HCT116 (cell line): ENCODE data around the gene TNKS1BP1. TPM values are rescaled to one million over a fixed set of nuclear protein-coding genes. Genes with fewer than 3 reads are reported as not detected.
A peak's percentile ranks its signal among the peaks of the same experiment; 100 is the strongest.

Experiments used
- ATAC-seq: fragments of 200-7000 bp; cut with Tn5 transposase; 2 replicates; pipeline ENCODE4 v1.9.1; 2020; ENCODE audit warnings: mild to moderate bottlenecking, moderate library complexity
- BruUV-seq: library from RNA; stranded (reverse); fragments of 400-500 nt; replicated peaks from 2 replicates; lab custom pipeline; 2021; lab: Mats Ljungman, UMichigan
- CTCF ChIA-PET: fragments of 300-600 bp; sonication (Branson Sonifier 250); formaldehyde crosslinking; loops from one replicate; lab custom pipeline; 2021; ENCODE audit warnings: antibody characterized with exemption; lab: Charles Lee
- POLR2A ChIA-PET: fragments of 300-600, 350-600 bp; sonication (Branson Sonifier 250); formaldehyde crosslinking; loops from one replicate; lab custom pipeline; 2021; ENCODE audit warnings: antibody characterized with exemption; lab: Charles Lee
- RAD21 ChIA-PET, 2 experiments: fragments of 300-600 bp; sonication (Branson Sonifier 250); formaldehyde crosslinking; loops; one replicate each; lab custom pipeline; 2023; ENCODE audit warnings: low total read pairs in 2 of 2; ENCODE audit not compliant: uncharacterized antibody in 2 of 2, unreplicated experiment in 2 of 2, low non-redundant PET in 1 of 2; lab: Charles Lee
- DNase-seq: peaks from one replicate; pipeline ENCODE4 v3.0.0-alpha.2; 2010; ENCODE audit warnings: low read depth, low spot score
- H2AFZ ChIP-seq: fragments of 200-600 bp; shearing (Covaris generic), sonication (generic); 2 replicates; pipeline ENCODE4 v1.6.1; 2017; ENCODE audit warnings: low read depth, mixed run types, mixed read lengths, antibody characterized with exemption, low read length; ENCODE audit not compliant: poor library complexity, severe bottlenecking
- H3K27ac ChIP-seq: 2 replicates; pipeline ENCODE4 v1.5.1; 2012; ENCODE audit warnings: low read depth, low read length
- H3K27me3 ChIP-seq: fragments of 200-600 bp; sonication (generic); 2 replicates; pipeline ENCODE4 v1.6.1; 2016; ENCODE audit warnings: mixed run types, low read length, mixed read lengths; ENCODE audit not compliant: insufficient read depth
- H3K36me3 ChIP-seq, 2 experiments: fragments of 200-500 bp in 1 of 2; fragments of 200-600 bp in 1 of 2; sonication (Bioruptor generic) in 1 of 2; sonication (generic) in 1 of 2; 2 replicates each; pipeline versions ENCODE4 v1.5.1 to v1.6.1; 2014 to 2016; ENCODE audit warnings: low read length in 2 of 2, inconsistent platforms in 1 of 2, mixed read lengths in 1 of 2, mixed run types in 1 of 2; ENCODE audit not compliant: insufficient read depth in 2 of 2, control insufficient read depth in 1 of 2
- H3K4me1 ChIP-seq, 2 experiments: fragments of 200-600 bp in 1 of 2; sonication (generic) in 1 of 2; 2 replicates each; pipeline versions ENCODE4 v1.5.1 to v1.6.1; 2012 to 2017; ENCODE audit warnings: low read length in 2 of 2, inconsistent platforms in 1 of 2, mild to moderate bottlenecking in 1 of 2, mixed read lengths in 1 of 2, mixed run types in 1 of 2, moderate library complexity in 1 of 2; ENCODE audit not compliant: insufficient read depth in 2 of 2, control insufficient read depth in 1 of 2
- H3K4me2 ChIP-seq: fragments of 200-600 bp; sonication (generic); 2 replicates; pipeline ENCODE4 v1.6.1; 2017; ENCODE audit warnings: mixed run types, low read length, mixed read lengths
- H3K4me3 ChIP-seq, 2 experiments: fragments of 200-600 bp in 1 of 2; sonication (generic) in 1 of 2; replicated peaks in 1 of 2; 2 replicates each; pipeline ENCODE4 v1.5.1; 2011 to 2016; ENCODE audit warnings: low read length in 2 of 2, control low read depth in 1 of 2, low read depth in 1 of 2, mild to moderate bottlenecking in 1 of 2, mixed read lengths in 1 of 2, mixed run types in 1 of 2
- H3K79me2 ChIP-seq: fragments of 200-600 bp; sonication (generic); 2 replicates; pipeline ENCODE4 v1.6.1; 2017; ENCODE audit warnings: mild to moderate bottlenecking, mixed run types, low read length, moderate library complexity, mixed read lengths; ENCODE audit not compliant: insufficient read depth
- H3K9ac ChIP-seq: fragments of 200-600 bp; sonication (generic); 2 replicates; pipeline ENCODE4 v1.6.1; 2016; ENCODE audit warnings: low read length, mixed read lengths
- H3K9me2 ChIP-seq: fragments of 200-600 bp; sonication (generic), shearing (Covaris generic); 2 replicates; pipeline ENCODE4 v1.6.1; 2017; ENCODE audit warnings: mixed run types, mild to moderate bottlenecking, moderate library complexity; ENCODE audit not compliant: insufficient read depth
- H3K9me3 ChIP-seq, 2 experiments: fragments of 200-500 bp in 1 of 2; fragments of 200-600 bp in 1 of 2; sonication (Bioruptor generic) in 1 of 2; sonication (generic) in 1 of 2; 2 replicates each; pipeline ENCODE4 v1.6.1; 2014 to 2017; ENCODE audit warnings: low read length in 2 of 2, mixed read lengths in 2 of 2, inconsistent platforms in 1 of 2, low read depth in 1 of 2, mild to moderate bottlenecking in 1 of 2, mixed run types in 1 of 2, moderate library complexity in 1 of 2; ENCODE audit not compliant: control insufficient read depth in 1 of 2, insufficient read depth in 1 of 2
- H4K20me1 ChIP-seq: fragments of 200-600 bp; sonication (generic), shearing (Covaris generic); 2 replicates; pipeline ENCODE4 v1.6.1; 2017; ENCODE audit warnings: mixed run types, mild to moderate bottlenecking, moderate library complexity; ENCODE audit not compliant: insufficient read depth
- CBX3 ChIP-seq: IDR thresholded peaks from 2 replicates; pipeline ENCODE4 v1.6.1; 2012; ENCODE audit warnings: low read depth
- CEBPB ChIP-seq: IDR thresholded peaks from 2 replicates; pipeline ENCODE4 v1.6.1; 2012; ENCODE audit warnings: low read depth
- ELF1 ChIP-seq: IDR thresholded peaks from 2 replicates; pipeline ENCODE4 v1.6.1; 2012; ENCODE audit warnings: low read depth, borderline replicate concordance
- JUND ChIP-seq: IDR thresholded peaks from 2 replicates; pipeline ENCODE4 v1.6.1; 2012
- POLR2A ChIP-seq: IDR thresholded peaks from 2 replicates; pipeline ENCODE4 v1.7.0; 2011; ENCODE audit warnings: borderline replicate concordance; ENCODE audit not compliant: insufficient read depth, insufficient read length; ENCODE audit errors: extremely low read depth
- intact Hi-C: fragments of 100-400 bp; cut with micrococcal nuclease; formaldehyde crosslinking; loops from 2 replicates; pipeline ENCODE4 v1.10.0; 2022
- total RNA-seq: library from RNA; stranded (reverse); gene quantifications from one replicate; pipeline ENCODE4 v1.2.1, GENCODE V29; 2021; ENCODE audit not compliant: unreplicated experiment
- TF ChIP-seq, protein P1 (sequence below), 3 experiments: fragments of 200-600 bp in 1 of 3; sonication (generic) in 1 of 3; IDR thresholded peaks in 2 of 3; conservative IDR thresholded peaks in 1 of 3; 2 replicates each; pipeline ENCODE4 v1.5.1; 2012 to 2017; ENCODE audit warnings: low read depth in 2 of 3, low read length in 2 of 3, antibody characterized with exemption in 1 of 3, borderline replicate concordance in 1 of 3, control low read depth in 1 of 3, mild to moderate bottlenecking in 1 of 3, mixed read lengths in 1 of 3, mixed run types in 1 of 3, moderate library complexity in 1 of 3; ENCODE audit not compliant: insufficient read depth in 1 of 3
- TF ChIP-seq, protein P2 (sequence below): IDR thresholded peaks from 2 replicates; pipeline ENCODE4 v1.6.1; 2012

TNKS1BP1 gene
- total RNA-seq, 1 experiment from 2014 or later, result 77.6 TPM

DNA sequence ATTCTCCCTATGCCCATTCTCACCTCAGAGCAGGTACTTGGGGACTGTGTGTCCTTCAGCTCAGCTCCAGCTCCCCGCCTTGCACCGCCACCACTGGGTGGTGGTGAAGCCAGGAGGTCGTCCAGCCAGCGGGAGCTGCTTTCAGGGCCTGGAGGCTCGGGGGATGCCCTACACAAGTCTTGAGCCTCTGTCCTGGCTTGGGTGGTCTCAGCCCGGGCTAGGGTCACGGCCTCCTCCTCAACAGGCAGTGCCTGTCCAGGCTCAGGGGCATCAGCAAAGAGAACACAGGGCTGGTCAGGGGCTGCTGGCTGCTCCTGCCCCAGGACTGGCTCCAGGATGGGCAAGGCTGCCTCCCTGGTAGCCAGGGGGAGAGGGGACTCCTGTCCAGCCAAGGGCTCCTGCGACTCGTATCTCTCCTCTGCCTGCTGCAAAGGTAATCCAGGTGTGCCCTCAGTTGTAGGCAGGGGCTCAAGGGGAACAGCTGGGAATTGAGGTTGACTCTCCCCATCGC is 12.2 kb downstream of the TNKS1BP1 start:
- Histone ChIP-seq H3K9me3 (no peaks in the 10 kb centered on the region), H3K9me2 (no peaks in the 10 kb centered on the region), H3K4me2 (no peak overlapping the region), H3K9ac (no peak overlapping the region), H3K4me3 (no peak overlapping the region), H3K79me2 (0 out of 2 replicates have a peak, but pooled peaks cover 4% of the 10 kb centered on the region), H3K27ac (peak overlapping the region; percentile 84), H2AFZ (no peak overlapping the region), H4K20me1 (no peaks in the 10 kb centered on the region), H3K4me1 (peaks cover 13 to 23% of the 10 kb centered on the region in 2 experiments), H3K27me3 (no peaks in the 10 kb centered on the region), H3K36me3 (peaks cover 26 to 30% of the 10 kb centered on the region in 2 experiments; a peak in 3 of 4 replicates)
- POLR2A ChIA-PET, result interaction anchor here (4.7 kb wide), 1 partner anchor 11 kb away, joined by 42 read pairs; the partner anchor contains the start of gene TNKS1BP1
- RAD21 ChIA-PET, result interaction anchor here in 1 of 2 experiments (0.7 kb wide), 1 partner anchor 9 kb away, joined by 3 read pairs; no protein-coding TSS in a partner anchor
- no TSS peak for BruUV-seq
- ATAC-seq, result no peak
- CTCF ChIA-PET, result interaction anchor here (1.6 to 1.7 kb wide), 2 partner anchors 10 to 181 kb away, joined by 3 to 13 read pairs; no protein-coding TSS in a partner anchor
- no peak for DNase-seq
- TF ChIP-seq JUND (no peak), CEBPB (no peak), ELF1 (no peak), POLR2A (no peak), CBX3 (no peak)
- TF ChIP-seq, protein P1, sequence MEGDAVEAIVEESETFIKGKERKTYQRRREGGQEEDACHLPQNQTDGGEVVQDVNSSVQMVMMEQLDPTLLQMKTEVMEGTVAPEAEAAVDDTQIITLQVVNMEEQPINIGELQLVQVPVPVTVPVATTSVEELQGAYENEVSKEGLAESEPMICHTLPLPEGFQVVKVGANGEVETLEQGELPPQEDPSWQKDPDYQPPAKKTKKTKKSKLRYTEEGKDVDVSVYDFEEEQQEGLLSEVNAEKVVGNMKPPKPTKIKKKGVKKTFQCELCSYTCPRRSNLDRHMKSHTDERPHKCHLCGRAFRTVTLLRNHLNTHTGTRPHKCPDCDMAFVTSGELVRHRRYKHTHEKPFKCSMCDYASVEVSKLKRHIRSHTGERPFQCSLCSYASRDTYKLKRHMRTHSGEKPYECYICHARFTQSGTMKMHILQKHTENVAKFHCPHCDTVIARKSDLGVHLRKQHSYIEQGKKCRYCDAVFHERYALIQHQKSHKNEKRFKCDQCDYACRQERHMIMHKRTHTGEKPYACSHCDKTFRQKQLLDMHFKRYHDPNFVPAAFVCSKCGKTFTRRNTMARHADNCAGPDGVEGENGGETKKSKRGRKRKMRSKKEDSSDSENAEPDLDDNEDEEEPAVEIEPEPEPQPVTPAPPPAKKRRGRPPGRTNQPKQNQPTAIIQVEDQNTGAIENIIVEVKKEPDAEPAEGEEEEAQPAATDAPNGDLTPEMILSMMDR (IDR thresholded peaks at IDR 0.05 in 2 of 3, conservative IDR thresholded peaks at IDR 0.05 in 1 of 3; ENCODE audit: borderline replicate concordance in 1 of 3, insufficient read depth in 1 of 3, low read depth in 2 of 3, low read length in 2 of 3), result no peak
- TF ChIP-seq, protein P2, sequence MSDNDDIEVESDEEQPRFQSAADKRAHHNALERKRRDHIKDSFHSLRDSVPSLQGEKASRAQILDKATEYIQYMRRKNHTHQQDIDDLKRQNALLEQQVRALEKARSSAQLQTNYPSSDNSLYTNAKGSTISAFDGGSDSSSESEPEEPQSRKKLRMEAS, result no peak
- intact Hi-C loops, result no loop called here
